HCT116 (cell line): Measurements from ENCODE around the gene NOL11. TPM values are rescaled to one million over a fixed set of nuclear protein-coding genes. Genes with fewer than 3 reads are reported as not detected.

Experiments
- ATAC-seq: fragments of 200-7000 bp; cut with Tn5 transposase; 2 replicates; pipeline ENCODE4 v1.9.1; 2020; ENCODE audit warnings: mild to moderate bottlenecking, moderate library complexity
- BruUV-seq: library from RNA; stranded (reverse); fragments of 400-500 nt; replicated peaks from 2 replicates; lab custom pipeline; 2021; lab: Mats Ljungman, UMichigan
- CTCF ChIA-PET: fragments of 300-600 bp; sonication (Branson Sonifier 250); formaldehyde crosslinking; loops from one replicate; lab custom pipeline; 2021; ENCODE audit warnings: antibody characterized with exemption; lab: Charles Lee
- POLR2A ChIA-PET: fragments of 300-600, 350-600 bp; sonication (Branson Sonifier 250); formaldehyde crosslinking; loops from one replicate; lab custom pipeline; 2021; ENCODE audit warnings: antibody characterized with exemption; lab: Charles Lee
- RAD21 ChIA-PET, 2 experiments: fragments of 300-600 bp; sonication (Branson Sonifier 250); formaldehyde crosslinking; loops; one replicate each; lab custom pipeline; 2023; ENCODE audit warnings: low total read pairs in 2 of 2; ENCODE audit not compliant: uncharacterized antibody in 2 of 2, unreplicated experiment in 2 of 2, low non-redundant PET in 1 of 2; lab: Charles Lee
- DNase-seq: peaks from one replicate; pipeline ENCODE4 v3.0.0-alpha.2; 2010; ENCODE audit warnings: low read depth, low spot score
- H2AFZ ChIP-seq: fragments of 200-600 bp; shearing (Covaris generic), sonication (generic); 2 replicates; pipeline ENCODE4 v1.6.1; 2017; ENCODE audit warnings: low read depth, mixed run types, mixed read lengths, antibody characterized with exemption, low read length; ENCODE audit not compliant: poor library complexity, severe bottlenecking
- H3K27ac ChIP-seq: 2 replicates; pipeline ENCODE4 v1.5.1; 2012; ENCODE audit warnings: low read depth, low read length
- H3K27me3 ChIP-seq: fragments of 200-600 bp; sonication (generic); 2 replicates; pipeline ENCODE4 v1.6.1; 2016; ENCODE audit warnings: mixed run types, low read length, mixed read lengths; ENCODE audit not compliant: insufficient read depth
- H3K36me3 ChIP-seq, 2 experiments: fragments of 200-500 bp in 1 of 2; fragments of 200-600 bp in 1 of 2; sonication (Bioruptor generic) in 1 of 2; sonication (generic) in 1 of 2; 2 replicates each; pipeline versions ENCODE4 v1.5.1 to v1.6.1; 2014 to 2016; ENCODE audit warnings: low read length in 2 of 2, inconsistent platforms in 1 of 2, mixed read lengths in 1 of 2, mixed run types in 1 of 2; ENCODE audit not compliant: insufficient read depth in 2 of 2, control insufficient read depth in 1 of 2
- H3K4me1 ChIP-seq, 2 experiments: fragments of 200-600 bp in 1 of 2; sonication (generic) in 1 of 2; 2 replicates each; pipeline versions ENCODE4 v1.5.1 to v1.6.1; 2012 to 2017; ENCODE audit warnings: low read length in 2 of 2, inconsistent platforms in 1 of 2, mild to moderate bottlenecking in 1 of 2, mixed read lengths in 1 of 2, mixed run types in 1 of 2, moderate library complexity in 1 of 2; ENCODE audit not compliant: insufficient read depth in 2 of 2, control insufficient read depth in 1 of 2
- H3K4me2 ChIP-seq: fragments of 200-600 bp; sonication (generic); 2 replicates; pipeline ENCODE4 v1.6.1; 2017; ENCODE audit warnings: mixed run types, low read length, mixed read lengths
- H3K4me3 ChIP-seq, 2 experiments: fragments of 200-600 bp in 1 of 2; sonication (generic) in 1 of 2; replicated peaks in 1 of 2; 2 replicates each; pipeline ENCODE4 v1.5.1; 2011 to 2016; ENCODE audit warnings: low read length in 2 of 2, control low read depth in 1 of 2, low read depth in 1 of 2, mild to moderate bottlenecking in 1 of 2, mixed read lengths in 1 of 2, mixed run types in 1 of 2
- H3K79me2 ChIP-seq: fragments of 200-600 bp; sonication (generic); 2 replicates; pipeline ENCODE4 v1.6.1; 2017; ENCODE audit warnings: mild to moderate bottlenecking, mixed run types, low read length, moderate library complexity, mixed read lengths; ENCODE audit not compliant: insufficient read depth
- H3K9ac ChIP-seq: fragments of 200-600 bp; sonication (generic); 2 replicates; pipeline ENCODE4 v1.6.1; 2016; ENCODE audit warnings: low read length, mixed read lengths
- H3K9me2 ChIP-seq: fragments of 200-600 bp; sonication (generic), shearing (Covaris generic); 2 replicates; pipeline ENCODE4 v1.6.1; 2017; ENCODE audit warnings: mixed run types, mild to moderate bottlenecking, moderate library complexity; ENCODE audit not compliant: insufficient read depth
- H3K9me3 ChIP-seq, 2 experiments: fragments of 200-500 bp in 1 of 2; fragments of 200-600 bp in 1 of 2; sonication (Bioruptor generic) in 1 of 2; sonication (generic) in 1 of 2; 2 replicates each; pipeline ENCODE4 v1.6.1; 2014 to 2017; ENCODE audit warnings: low read length in 2 of 2, mixed read lengths in 2 of 2, inconsistent platforms in 1 of 2, low read depth in 1 of 2, mild to moderate bottlenecking in 1 of 2, mixed run types in 1 of 2, moderate library complexity in 1 of 2; ENCODE audit not compliant: control insufficient read depth in 1 of 2, insufficient read depth in 1 of 2
- H4K20me1 ChIP-seq: fragments of 200-600 bp; sonication (generic), shearing (Covaris generic); 2 replicates; pipeline ENCODE4 v1.6.1; 2017; ENCODE audit warnings: mixed run types, mild to moderate bottlenecking, moderate library complexity; ENCODE audit not compliant: insufficient read depth
- CTCF ChIP-seq, 3 experiments: fragments of 200-600 bp in 1 of 3; sonication (generic) in 1 of 3; IDR thresholded peaks in 2 of 3; conservative IDR thresholded peaks in 1 of 3; 2 replicates each; pipeline ENCODE4 v1.5.1; 2012 to 2017; ENCODE audit warnings: low read depth in 2 of 3, low read length in 2 of 3, antibody characterized with exemption in 1 of 3, borderline replicate concordance in 1 of 3, control low read depth in 1 of 3, mild to moderate bottlenecking in 1 of 3, mixed read lengths in 1 of 3, mixed run types in 1 of 3, moderate library complexity in 1 of 3; ENCODE audit not compliant: insufficient read depth in 1 of 3
- ELF1 ChIP-seq: IDR thresholded peaks from 2 replicates; pipeline ENCODE4 v1.6.1; 2012; ENCODE audit warnings: low read depth, borderline replicate concordance
- EZH2 ChIP-seq: fragments of 200-600 bp; sonication (generic); IDR thresholded peaks from 2 replicates; pipeline ENCODE4 v1.6.1; 2017; ENCODE audit warnings: antibody characterized with exemption, mixed run types
- FOSL1 ChIP-seq: IDR thresholded peaks from 2 replicates; pipeline ENCODE4 v1.6.1; 2012; ENCODE audit warnings: low read depth
- POLR2A ChIP-seq: IDR thresholded peaks from 2 replicates; pipeline ENCODE4 v1.7.0; 2011; ENCODE audit warnings: borderline replicate concordance; ENCODE audit not compliant: insufficient read depth, insufficient read length; ENCODE audit errors: extremely low read depth
- POLR2AphosphoS5 ChIP-seq: IDR thresholded peaks from 2 replicates; pipeline ENCODE4 v1.6.1; 2011; ENCODE audit warnings: mild to moderate bottlenecking, low read depth, low read length, moderate library complexity
- SRF ChIP-seq: IDR thresholded peaks from 2 replicates; pipeline ENCODE4 v1.6.1; 2012; ENCODE audit warnings: low read depth
- YY1 ChIP-seq: IDR thresholded peaks from 2 replicates; pipeline ENCODE4 v1.6.1; 2011; ENCODE audit warnings: low read length, low read depth, moderate library complexity, mild to moderate bottlenecking; ENCODE audit not compliant: insufficient replicate concordance; ENCODE audit errors: extremely low read depth
- ZFX ChIP-seq: fragments of 450-650 bp; IDR thresholded peaks from 2 replicates; pipeline ENCODE4 v1.6.1; 2017
- intact Hi-C: fragments of 100-400 bp; cut with micrococcal nuclease; formaldehyde crosslinking; loops from 2 replicates; pipeline ENCODE4 v1.10.0; 2022
- total RNA-seq: library from RNA; stranded (reverse); gene quantifications from one replicate; pipeline ENCODE4 v1.2.1, GENCODE V29; 2021; ENCODE audit not compliant: unreplicated experiment

NOL11 gene
- total RNA-seq, 1 experiment from 2014 or later: 118 TPM

GRCh38 chr17:67700037-67700724 lies 17.6 kb upstream of the NOL11 start:
- no peak for ATAC-seq
- H2AFZ ChIP-seq: no peak overlapping the region
- no peak overlapping the region for H3K4me3 ChIP-seq
- ChIA-PET CTCF (no interaction called here), POLR2A (no interaction called here), RAD21 (no interaction called here)
- H3K27me3 ChIP-seq: no peaks in the 10 kb centered on the region
- H3K4me1 ChIP-seq: no peaks in the 10 kb centered on the region
- DNase-seq: no peak
- no peaks in the 10 kb centered on the region for H4K20me1 ChIP-seq
- H3K27ac ChIP-seq: no peak overlapping the region
- H3K36me3 ChIP-seq: no peaks in the 10 kb centered on the region
- no peak overlapping the region for H3K9ac ChIP-seq
- no peaks in the 10 kb centered on the region for H3K9me2 ChIP-seq
- no peaks in the 10 kb centered on the region for H3K9me3 ChIP-seq
- no peak for TF ChIP-seq FOSL1
- no peak for TF ChIP-seq POLR2A
- TF ChIP-seq ZFX: no peak
- no peak for TF ChIP-seq SRF
- TF ChIP-seq EZH2: no peak
- TF ChIP-seq ELF1: no peak
- no peak for TF ChIP-seq POLR2AphosphoS5
- no peak for TF ChIP-seq YY1
- no peak for TF ChIP-seq CTCF (IDR thresholded peaks at IDR 0.05 in 2 of 3, conservative IDR thresholded peaks at IDR 0.05 in 1 of 3; ENCODE audit: borderline replicate concordance in 1 of 3, insufficient read depth in 1 of 3, low read depth in 2 of 3, low read length in 2 of 3)
- no peaks in the 10 kb centered on the region for H3K79me2 ChIP-seq
- H3K4me2 ChIP-seq: no peak overlapping the region
- BruUV-seq: no TSS peak
- intact Hi-C loops: no loop called here
